GM21515 (cell line): Measurements from ENCODE around the gene KCNJ4.

Source experiments
- ATAC-seq: cut with Tn5 transposase; IDR thresholded peaks from one replicate; pipeline ENCODE4 v1.9.1; 2021; ENCODE audit not compliant: unreplicated experiment

KCNJ4 gene

GRCh38 chr22:38455076-38455529 lies at the start of gene KCNJ4:
KCNJ4 (minus strand) TSS chr22:38455199; CDS start chr22:38428132, 27,067 bp downstream.
- no peak for ATAC-seq

GRCh38 chr22:38503021-38503420 lies 48.0 kb upstream of the KCNJ4 start:
- ATAC-seq = no peak

GRCh38 chr22:38501797-38502672 lies 47.0 kb upstream of the KCNJ4 start:
- no peak for ATAC-seq

GRCh38 chr22:38497869-38498268 lies 42.9 kb upstream of the KCNJ4 start:
- no peak for ATAC-seq

- no peak for ATAC-seq
These were observed 39.9 kb upstream of the KCNJ4 start for GRCh38 chr22:38494939-38495338.

GRCh38 chr22:38494498-38494897 lies 39.5 kb upstream of the KCNJ4 start:
- no peak for ATAC-seq

- no peak for ATAC-seq
These were observed 36.8 kb upstream of the KCNJ4 start for GRCh38 chr22:38491707-38492348.

- ATAC-seq = no peak
These were observed 35.9 kb upstream of the KCNJ4 start for GRCh38 chr22:38490915-38491314.

GRCh38 chr22:38490475-38490874 lies 35.5 kb upstream of the KCNJ4 start:
- no peak for ATAC-seq

GRCh38 chr22:38489561-38490145 lies 34.7 kb upstream of the KCNJ4 start:
- ATAC-seq = no peak

GRCh38 chr22:38489142-38489541 lies 34.1 kb upstream of the KCNJ4 start:
- ATAC-seq = no peak

- no peak for ATAC-seq
These were observed 32.9 kb upstream of the KCNJ4 start for GRCh38 chr22:38487946-38488345.

- no peak for ATAC-seq
These were observed 30.8 kb upstream of the KCNJ4 start for GRCh38 chr22:38485783-38486182.

GRCh38 chr22:38484244-38484643 lies 29.2 kb upstream of the KCNJ4 start:
- no peak for ATAC-seq

GRCh38 chr22:38482662-38483308 lies 27.8 kb upstream of the KCNJ4 start:
- ATAC-seq = no peak

- ATAC-seq = no peak
These were observed 26.9 kb upstream of the KCNJ4 start for GRCh38 chr22:38481871-38482332.

- no peak for ATAC-seq
These were observed 26.3 kb upstream of the KCNJ4 start for GRCh38 chr22:38481162-38481870.

GRCh38 chr22:38479096-38479837 lies 24.3 kb upstream of the KCNJ4 start:
- ATAC-seq = no peak

GRCh38 chr22:38477585-38477984 lies 22.6 kb upstream of the KCNJ4 start:
- ATAC-seq = no peak
